HG02642 (cell line): ENCODE measurements around the gene HTR1D.

Experiments
- ATAC-seq: cut with Tn5 transposase; IDR thresholded peaks from one replicate; pipeline ENCODE4 v1.9.1; 2021; ENCODE audit warnings: mild to moderate bottlenecking; ENCODE audit not compliant: unreplicated experiment, poor library complexity

HTR1D gene

GRCh38 chr1:23159963-23160877 is 57.1 kb downstream of the HTR1D start:
- no peak for ATAC-seq

GRCh38 chr1:23156940-23157339 is 60.4 kb downstream of the HTR1D start:
- no peak for ATAC-seq

DNA sequence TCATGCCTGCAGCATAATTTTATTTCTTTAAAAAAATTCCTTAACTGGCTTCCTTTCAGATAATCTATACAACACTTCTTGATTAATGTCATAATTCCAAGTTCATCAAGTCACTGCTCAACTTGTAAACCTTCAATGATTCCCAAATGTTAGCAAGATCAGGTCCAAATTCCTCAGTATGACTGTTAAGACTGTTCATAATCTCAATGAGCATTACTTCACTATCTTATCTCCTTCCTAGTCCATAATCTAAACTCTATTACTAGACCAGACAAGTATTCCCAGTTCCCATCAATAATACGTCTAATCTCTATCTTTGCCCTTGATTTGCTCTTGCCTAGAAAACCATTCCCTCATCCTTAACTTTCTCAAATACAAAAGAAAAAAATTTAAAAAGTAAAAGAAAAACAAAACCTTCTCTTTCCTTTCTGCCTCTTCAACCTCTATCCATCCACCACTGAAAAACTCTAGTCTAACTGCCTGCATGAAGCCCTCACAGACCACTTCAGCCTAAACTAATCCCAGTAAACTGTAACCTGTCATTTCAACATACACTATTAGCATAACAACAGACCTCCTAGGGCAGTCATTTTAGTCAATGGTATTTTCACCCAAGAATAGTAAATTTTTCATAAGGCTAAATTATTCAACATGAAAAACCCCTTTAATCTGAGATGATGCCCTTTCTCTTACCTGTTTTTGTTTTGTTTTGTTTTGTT is 64.2 kb downstream of the HTR1D start:
- ATAC-seq, result no peak

DNA sequence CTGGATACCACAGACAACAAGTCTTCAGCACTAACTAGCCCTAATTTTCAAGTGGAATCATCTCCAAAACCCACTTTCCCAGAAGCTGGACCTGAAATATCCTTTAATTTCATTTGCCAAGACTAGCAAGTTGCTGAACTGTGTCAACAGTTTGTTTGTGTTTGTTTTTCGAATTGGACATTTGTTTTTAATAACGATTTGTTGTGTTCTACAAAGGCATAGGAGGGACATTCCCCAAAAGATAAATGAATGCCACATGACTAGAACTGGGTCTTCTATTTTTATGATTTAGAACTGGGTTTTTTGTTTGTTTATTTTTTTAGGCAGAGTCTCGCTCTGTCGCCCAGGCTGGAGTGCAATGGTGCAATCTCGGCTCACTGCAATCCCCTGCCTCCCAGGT is 66.6 kb downstream of the HTR1D start:
- no peak for ATAC-seq

GRCh38 chr1:23150125-23150524 is 67.2 kb downstream of the HTR1D start:
- ATAC-seq, result no peak

DNA sequence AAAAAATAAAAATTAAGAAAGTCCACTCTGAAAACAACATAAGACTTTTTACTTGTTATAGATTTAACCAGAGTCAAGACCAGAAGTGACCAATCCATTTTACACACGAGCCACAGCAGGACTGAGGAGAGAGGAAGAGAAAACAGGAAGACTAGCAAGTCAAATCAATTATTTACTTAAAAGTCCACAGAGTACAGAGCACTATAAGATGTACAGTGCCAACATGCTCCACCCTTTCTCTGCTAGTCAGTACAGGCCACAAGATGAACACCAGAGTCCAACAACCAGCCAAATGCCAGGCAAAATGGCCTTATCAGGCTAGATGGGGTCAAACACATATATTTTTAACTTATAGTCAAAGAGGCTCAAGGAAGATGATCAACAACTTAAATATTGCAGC is 68.2 kb downstream of the HTR1D start:
- ATAC-seq, result no peak

GRCh38 chr1:23148084-23148483 is 69.2 kb downstream of the HTR1D start:
- no peak for ATAC-seq
